SU-DHL-6 (cell line): ENCODE measurements around the gene ACLY.
"Not testable (repeated sequence)": the region's sequence is repeated elsewhere in the genome, so short reads cannot be mapped to it uniquely, and the experiment has no call there.

Experiments used
- EZH2phosphoT487 ChIP-seq: fragments of 200-600 bp; sonication (generic), shearing (Covaris generic); conservative IDR thresholded peaks from 2 replicates; pipeline ENCODE4 v1.6.1; 2018; ENCODE audit warnings: mild to moderate bottlenecking, antibody characterized with exemption, low read length, moderate library complexity, mixed read lengths
- TF ChIP-seq, protein P1 (sequence below): fragments of 200-600 bp; sonication (generic); IDR thresholded peaks from one replicate; pipeline ENCODE4 v1.5.1; 2017; ENCODE audit warnings: antibody characterized with exemption, mild to moderate bottlenecking, low read length, moderate library complexity; ENCODE audit not compliant: insufficient read depth, poor library complexity, severe bottlenecking

DNA sequence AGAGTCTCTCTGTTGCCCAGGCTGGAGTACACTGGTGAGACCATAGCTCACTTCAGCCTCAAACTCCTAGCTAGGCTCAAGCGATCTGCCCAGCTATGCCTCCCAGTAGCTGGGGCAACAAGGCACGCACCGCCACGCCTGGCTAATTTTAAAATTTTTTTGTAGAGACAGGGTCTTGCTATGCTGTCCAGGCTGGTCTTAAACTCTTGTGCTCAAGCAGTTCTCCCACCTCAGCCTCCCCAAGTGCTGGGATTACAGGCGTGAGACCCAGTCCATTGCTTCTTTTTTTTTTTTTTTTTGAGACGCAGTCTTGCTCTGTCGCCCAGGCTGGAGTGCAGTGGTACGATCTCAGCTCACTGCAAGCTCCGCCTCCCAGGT lies 44.5 kb downstream of the ACLY start:
- TF ChIP-seq, protein P1, sequence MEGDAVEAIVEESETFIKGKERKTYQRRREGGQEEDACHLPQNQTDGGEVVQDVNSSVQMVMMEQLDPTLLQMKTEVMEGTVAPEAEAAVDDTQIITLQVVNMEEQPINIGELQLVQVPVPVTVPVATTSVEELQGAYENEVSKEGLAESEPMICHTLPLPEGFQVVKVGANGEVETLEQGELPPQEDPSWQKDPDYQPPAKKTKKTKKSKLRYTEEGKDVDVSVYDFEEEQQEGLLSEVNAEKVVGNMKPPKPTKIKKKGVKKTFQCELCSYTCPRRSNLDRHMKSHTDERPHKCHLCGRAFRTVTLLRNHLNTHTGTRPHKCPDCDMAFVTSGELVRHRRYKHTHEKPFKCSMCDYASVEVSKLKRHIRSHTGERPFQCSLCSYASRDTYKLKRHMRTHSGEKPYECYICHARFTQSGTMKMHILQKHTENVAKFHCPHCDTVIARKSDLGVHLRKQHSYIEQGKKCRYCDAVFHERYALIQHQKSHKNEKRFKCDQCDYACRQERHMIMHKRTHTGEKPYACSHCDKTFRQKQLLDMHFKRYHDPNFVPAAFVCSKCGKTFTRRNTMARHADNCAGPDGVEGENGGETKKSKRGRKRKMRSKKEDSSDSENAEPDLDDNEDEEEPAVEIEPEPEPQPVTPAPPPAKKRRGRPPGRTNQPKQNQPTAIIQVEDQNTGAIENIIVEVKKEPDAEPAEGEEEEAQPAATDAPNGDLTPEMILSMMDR: not testable (repeated sequence)
- not testable (repeated sequence) for TF ChIP-seq EZH2phosphoT487
